Middle frontal gyrus (tissue), 1 donor: Measurements from ENCODE around the gene MLH1.
"Not testable (repeated sequence)": the region's sequence is repeated elsewhere in the genome, so short reads cannot be mapped to it uniquely, and the experiment has no call there.

Source experiments
- DNase-seq: peaks from one replicate; pipeline ENCODE4 v3.0.0-alpha.2; 2015; ENCODE audit warnings: low spot score; ENCODE audit errors: extremely low spot score

The MLH1 gene

DNA sequence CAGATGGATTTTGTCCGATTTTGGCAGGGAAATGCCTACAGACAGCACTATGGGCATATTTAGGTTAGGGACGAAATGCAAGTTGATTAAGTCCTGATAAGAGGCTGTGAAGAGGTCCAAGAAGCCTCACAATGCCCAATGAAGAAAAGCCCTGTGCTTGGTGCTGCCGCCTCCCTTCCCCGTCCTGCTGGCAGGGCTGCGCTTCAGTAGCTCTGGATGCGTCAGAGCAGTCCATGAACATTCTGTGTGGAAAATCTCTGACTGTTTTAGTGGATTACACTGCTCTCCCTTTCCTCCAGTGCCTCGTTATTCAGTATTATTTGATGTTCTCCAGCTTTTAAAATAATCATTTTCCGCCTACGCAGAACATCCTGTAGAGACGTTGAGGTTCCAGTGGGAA lies 39.6 kb downstream of the MLH1 start:
- DNase-seq = peak; percentile 20

DNA sequence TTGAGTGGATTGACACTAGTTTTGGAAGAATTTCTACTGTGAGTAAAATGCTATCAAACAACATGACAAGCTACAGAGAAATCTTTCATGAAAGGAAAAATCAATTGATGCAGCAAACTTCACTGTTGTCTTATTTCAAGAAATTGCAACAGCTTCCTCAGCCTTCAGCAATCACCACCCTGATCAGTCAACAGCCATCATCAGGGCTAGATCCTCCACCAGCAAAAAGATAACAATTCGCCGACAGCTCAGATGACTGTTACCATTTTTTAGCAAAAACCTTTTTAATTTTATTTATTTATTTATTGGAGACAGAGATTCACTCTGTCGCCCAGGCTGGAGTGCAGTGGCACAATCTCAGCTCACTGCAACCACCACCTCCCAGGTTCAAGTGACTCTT lies 44.0 kb downstream of the MLH1 start:
- no peak for DNase-seq

DNA sequence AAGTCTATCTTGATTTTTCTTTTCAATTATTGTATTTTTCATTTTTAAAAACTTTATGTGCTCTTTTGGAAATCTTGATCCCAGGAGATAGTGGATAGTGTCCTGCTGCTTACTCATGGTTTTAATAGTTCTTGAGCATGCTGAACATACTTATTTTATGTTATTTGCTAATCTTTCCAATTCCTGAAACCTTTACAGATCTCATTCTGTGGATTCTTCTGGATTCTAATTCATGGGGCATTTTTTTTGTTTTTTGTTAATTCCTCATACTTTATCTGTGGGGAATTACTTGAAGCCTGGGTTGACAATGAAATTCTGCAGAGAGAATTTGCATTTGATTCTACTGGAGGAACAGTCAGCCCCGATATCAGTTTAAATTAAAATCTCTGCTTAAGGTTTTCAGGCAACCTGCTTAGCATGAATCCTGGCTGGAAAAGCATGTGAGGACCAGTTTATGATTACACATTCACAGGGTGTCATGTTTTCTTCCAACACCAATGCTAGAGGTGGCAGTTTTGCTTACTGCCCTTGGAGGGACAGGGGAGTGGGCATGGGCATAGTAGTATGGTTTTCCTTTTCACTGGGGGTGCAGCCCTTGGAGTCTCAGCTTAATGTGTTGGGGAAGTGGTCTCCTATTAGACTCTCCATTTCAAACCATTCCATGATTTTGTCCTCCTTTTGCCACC lies 46.0 kb downstream of the MLH1 start:
- no peak for DNase-seq

DNA sequence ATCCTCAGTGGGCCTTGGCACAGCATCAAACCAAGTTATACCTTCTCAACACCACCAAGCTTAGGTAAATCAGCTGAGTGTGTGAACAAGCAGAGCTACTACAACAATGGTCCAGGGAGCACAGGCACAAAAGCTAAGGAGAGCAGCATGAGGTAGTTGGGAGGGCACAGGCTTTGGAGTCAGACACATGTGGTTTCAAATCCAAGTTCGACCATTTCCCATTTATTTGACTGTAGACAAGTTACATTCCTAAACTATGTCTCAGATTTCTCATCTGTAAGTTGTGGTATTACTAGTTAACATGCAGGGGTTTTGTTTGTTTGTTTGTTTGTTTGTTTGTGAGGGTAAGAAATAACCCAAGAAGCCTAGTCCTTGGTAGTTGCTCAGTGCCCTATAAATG lies 46.9 kb downstream of the MLH1 start:
- no peak for DNase-seq

DNA sequence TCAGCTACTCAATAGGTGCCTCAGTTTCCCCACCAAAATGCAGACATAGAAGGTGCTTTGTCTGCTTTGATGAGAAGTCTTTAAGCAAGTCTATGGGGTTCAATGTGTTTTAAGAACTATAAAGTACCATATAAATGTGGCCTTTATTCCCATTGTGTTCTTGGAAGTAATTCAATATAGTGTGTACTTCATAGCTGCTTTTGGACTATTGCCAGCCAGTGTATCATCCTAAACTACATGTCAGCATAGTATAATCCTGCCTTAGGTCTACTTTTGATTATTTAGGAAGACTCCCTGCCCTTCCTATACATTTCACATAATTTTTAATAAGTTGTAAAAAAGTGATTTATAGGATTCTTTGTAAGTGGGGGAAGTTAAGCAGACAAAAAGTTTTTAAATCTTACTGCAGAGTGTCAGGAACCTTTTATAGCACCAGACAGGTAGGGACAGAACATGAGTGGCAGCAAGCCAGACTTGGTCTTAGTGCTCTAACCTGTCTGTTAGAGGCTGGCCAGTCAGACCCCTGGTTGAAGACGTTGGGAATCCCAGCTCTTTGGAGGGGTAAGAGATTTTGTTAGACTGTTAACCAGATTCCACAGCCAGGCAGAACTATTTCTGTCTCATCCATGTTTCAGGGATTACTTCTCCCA lies 48.4 kb downstream of the MLH1 start:
- no peak for DNase-seq

DNA sequence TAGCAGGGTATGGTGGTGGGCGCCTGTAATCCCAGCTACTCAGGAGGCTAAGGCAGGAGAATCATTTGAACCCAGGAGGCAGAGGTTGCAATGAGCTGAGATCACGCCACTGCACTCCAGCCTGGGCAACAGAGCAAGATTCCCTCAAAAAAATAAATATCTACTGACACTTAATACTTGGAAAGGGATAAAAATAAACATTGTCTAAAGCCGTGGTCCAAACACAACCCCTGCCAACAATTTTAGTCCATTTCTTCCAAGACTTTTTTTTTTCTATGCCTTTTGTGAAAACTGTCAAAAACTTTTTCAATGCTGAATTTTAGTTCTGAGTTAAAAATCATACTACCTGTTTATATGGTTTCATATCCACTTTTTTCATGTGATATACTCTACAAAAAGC lies 49.4 kb downstream of the MLH1 start:
- DNase-seq = not testable (repeated sequence)

DNA sequence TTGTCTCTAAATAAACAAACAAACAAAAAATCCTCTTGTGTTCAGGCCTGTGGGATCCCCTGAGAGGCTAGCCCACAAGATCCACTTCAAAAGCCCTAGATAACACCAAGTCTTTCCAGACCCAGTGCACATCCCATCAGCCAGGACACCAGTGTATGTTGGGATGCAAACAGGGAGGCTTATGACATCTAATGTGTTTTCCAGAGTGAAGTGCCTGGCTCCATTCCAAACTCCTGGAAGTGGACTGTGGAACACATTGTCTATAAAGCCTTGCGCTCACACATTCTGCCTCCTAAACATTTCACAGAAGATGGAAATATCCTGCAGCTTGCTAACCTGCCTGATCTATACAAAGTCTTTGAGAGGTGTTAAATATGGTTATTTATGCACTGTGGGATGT lies 57.0 kb downstream of the MLH1 start:
- no peak for DNase-seq

DNA sequence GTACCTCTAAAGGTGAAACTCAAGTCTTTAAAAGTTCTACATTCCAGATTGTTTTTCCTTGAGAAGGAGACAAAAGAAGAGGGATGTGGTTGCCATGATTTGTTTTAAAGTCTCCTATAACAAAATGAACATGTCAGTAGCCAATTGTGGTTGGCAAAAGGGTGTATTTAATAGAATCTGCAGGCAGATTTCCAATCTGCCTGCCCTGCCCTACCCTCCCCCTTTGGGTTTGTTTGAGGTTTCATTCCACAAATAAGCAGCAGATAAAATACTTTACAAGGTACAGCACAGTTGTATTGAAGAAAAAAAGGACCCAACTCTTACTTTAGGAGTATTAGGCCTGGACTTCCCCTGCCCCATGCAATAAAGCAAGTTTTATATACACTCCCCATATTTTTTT lies 59.5 kb downstream of the MLH1 start:
- DNase-seq = no peak

DNA sequence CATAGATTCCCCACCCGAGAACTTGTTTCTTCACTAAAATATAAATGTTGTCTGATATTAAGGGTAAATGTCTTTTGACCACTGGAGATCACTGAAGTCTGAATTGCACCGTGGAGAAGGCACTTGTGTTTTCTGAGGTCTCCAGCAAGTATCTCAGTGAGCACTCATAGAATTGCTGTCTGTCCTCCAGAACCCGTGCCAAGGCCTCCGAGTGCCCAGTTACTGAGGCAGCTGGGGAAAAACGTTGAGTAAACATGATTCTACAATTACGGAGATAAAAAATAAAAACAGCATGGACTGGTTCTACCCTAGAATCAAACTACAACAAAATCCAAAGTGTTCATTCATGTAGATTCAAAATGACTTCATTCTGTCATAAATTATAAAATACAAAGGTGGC lies 60.0 kb downstream of the MLH1 start:
- no peak for DNase-seq

DNA sequence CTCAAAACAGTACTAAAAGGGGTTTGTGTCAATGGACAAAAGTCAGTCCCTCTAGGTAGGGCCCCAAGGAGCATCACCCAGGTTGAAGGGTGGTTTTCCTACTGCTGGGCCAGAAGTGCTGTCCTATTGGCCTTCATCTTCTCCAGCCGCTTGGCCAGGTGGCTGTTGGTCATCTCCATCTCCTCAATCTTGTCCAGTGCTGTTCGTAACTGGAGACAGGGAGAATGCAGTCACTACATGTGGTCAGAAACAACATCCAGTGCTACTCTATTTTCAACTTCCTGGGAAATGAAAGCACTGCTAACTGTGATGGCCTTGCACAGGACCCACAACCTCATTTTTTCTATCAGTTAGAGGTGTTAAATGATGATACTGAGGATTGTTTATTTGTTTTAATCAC lies 60.4 kb downstream of the MLH1 start:
- no peak for DNase-seq

DNA sequence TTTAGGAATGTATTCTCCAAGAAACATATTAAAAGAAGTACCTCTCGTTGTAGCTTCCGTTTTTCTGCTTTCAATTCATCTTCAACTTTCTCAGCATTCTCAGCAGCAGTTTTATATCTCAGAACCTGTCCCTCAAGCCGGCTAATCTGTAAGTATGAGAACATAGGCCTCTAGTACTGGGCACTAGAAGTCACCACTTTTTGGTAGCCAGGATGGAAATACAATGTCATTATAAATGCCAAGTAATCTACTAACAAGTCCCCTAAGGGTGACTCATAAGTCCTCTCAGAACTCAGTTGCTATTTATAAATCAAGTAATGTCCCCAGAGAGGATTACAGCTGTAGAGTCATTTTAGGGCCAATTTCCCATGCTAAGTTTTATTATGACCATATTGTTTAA lies 61.1 kb downstream of the MLH1 start:
- no peak for DNase-seq

DNA sequence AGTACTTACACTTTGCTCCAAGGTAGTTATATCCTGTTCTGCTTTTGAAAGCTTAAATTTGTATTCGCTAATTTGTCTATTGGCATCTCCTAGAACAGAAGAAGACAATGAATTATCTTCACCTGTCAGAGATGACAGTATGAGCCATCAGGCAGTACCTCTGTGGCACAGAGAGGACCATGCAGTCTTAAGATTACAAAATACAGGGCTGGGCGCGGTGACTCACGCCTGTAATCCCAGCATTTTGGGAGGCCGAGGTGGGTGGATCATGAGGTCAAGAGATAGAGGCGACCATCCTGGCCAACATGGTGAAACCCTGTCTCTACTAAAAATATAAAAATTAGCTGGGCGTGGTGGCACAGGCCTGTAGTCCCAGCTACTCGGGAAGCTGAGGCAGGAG lies 61.8 kb downstream of the MLH1 start:
- not testable (repeated sequence) for DNase-seq

DNA sequence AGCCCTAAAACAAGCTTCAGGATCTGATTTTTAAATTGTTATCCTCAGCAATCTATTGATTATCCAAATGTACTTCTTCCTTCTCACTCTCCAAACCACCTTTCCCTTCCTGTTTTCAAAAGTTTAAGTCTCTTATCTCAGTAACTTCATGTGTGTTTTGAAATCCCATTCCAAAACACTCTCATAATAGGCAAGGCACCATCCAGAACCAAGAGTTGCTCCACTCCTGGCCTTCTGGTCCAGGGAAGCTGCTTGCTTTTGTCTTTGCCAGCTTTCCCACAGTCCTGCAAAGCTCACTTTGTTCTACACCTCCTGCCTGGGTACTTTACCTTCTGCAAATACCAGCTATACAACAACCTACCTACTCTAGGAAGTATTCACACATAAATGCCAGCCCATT lies 63.5 kb downstream of the MLH1 start:
- no peak for DNase-seq

DNA sequence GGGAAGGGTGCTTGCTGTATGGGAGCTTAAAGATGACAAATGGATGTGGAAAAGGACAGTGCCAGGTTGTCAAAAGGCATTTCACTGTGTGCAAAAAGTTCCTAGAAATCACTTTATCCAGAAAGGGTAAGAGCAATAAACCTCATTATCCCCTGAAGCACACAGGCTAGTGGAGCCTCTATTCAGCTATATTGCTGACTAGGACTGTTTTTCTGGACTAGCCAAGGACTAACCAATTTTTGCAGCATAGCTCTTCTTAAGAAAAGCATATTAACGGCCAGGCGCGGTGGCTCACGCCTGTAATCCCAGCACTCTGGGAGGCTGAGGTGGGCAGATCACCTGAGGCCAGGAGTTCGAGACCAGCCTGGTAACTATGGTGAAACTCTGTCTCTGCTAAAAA lies 64.8 kb downstream of the MLH1 start:
- no peak for DNase-seq

DNA sequence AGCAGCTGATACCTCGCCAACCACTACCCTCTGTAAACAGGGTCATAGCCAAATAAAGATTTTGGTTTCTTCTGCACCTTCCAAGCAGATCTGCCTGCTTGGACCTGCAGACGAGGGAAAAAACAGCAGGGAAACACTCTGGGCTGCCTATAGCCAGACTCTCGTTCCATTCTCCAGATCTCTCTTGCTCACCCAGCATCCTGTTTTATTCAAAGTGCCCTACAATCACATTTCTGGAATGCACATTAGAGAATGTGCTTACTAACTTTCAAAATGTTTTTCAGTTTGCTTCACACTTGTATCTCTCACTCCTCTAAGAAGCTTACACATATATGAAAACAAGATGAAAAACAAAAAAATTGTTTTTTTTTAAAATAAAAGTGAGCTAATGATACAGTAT lies 71.4 kb downstream of the MLH1 start:
- no peak for DNase-seq

DNA sequence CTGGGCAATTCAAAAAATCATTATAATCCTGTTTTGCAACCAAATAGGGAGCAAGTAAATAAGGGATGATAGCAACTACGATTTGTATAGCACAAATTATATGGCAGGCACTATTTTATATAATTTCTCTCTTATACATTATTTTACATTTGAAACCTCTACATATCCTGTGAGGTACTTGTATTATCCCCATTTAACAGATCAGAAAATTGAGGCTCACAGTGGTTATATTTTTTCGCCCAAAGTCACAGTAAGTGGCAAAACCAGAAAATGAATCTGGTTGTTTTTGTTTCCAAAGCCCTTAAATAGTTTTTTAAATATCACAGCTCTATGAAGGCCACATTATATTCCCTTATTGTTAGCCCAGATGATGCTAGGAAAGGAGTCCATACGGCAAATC lies 74.3 kb downstream of the MLH1 start:
- no peak for DNase-seq

DNA sequence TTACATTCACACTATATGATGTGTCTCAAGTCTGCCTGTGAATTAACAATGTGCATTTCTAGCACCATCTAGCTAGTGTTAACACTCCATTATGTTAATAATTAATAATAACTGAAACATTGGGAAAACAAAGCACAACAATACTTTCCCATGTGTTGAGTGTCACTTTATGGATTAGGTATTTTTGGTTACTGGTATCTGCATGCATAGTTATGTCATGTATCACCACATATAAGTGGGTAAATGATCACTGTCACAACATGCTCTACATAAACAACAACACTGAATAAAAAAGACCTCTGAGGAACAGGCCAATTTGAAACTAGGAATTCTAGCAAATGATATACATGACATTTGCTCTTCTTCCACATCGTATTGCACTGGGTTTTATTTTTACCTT lies 74.7 kb downstream of the MLH1 start:
- DNase-seq = no peak

DNA sequence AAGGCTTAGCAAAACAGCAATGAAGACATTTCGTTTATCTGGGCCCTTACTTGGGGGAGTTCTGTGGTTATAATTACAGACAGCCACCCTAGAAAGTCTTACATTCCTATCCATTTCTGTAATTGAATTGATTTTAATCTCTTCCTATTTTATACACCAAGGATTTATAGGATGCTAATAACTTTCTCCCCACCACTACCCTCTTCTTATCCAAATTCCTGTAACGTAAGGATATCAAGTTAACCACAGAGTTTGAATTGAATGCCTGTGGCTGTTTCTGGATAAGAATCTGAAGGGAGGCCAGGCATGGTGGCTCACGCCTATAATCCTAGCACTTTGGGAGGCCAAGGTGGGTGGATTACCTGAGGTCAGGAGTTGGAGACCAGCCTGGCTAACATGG lies 78.6 kb downstream of the MLH1 start:
- DNase-seq = no peak

DNA sequence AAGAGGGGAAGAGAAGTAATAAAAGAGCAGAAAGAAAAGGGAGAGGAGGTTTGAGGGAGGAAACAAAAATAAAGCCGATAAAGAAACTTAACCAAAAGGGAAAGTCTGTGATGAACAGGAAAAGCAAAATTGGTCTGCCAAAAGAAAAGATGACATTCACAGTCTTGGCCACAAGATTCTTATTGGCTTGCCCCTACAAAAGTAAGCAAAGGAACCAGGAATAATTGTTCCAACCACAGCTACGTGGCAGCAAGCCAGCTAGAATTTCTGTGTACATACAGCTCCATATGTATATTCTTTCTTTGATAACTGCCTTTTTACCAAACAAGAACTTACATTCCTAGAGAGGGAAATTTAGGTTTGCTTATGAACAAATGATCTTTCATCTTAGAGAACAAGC lies 79.6 kb downstream of the MLH1 start:
- DNase-seq = peak; percentile 36

DNA sequence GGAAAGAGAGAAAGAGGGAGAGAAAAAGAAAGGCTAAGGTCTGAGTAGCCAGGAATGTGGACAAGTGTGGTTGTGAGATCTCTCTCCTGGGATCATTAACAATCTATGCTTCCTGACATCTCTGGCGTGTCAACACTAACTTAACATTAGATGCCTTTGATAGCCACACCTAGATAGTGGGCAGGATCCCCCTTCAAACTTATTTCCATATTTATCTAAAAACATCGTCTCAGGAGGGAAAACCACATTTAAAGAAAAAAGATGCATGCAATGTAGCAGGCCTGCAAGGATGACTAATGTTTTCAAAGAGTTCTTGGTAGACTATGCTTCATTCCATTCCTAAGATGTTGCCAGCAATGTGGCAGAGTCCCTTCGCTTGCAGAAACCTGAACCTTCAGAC lies 80.9 kb downstream of the MLH1 start:
- no peak for DNase-seq

DNA sequence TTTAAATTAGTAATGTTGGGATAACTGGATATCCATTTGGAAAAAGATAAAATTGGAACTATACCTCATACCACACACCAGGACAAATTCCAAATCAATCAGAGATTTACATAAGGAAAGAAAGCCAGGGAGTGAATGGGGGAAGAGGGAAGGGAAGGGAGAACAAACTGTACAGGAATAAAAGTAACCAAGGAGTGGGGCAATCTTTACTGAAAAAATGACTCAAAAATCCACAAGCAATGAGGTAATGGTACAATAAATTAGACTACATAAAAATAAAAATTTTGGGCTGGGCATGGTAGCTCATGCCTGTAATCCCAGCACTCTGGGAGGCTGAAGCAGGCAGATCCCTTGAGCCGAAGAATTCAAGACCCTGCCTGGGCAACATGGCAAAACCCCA lies 82.6 kb downstream of the MLH1 start:
- no peak for DNase-seq

DNA sequence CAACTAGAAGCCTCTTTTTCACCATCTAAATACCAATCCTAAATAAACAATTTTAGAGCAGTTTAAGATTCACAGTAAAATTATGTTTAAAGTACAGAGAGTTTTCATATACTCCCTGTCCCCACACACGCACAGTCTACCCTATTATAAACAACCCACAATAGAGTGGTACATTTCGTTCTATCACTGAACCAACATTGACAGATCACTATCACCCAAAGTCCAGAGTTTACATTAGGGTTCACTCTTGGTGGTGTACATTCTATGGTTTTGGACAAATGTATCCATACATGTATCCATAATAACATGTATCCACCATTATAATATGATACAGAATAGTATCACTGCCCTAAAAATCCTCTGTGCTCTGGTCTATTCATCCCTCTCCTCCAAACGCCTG lies 89.0 kb downstream of the MLH1 start:
- no peak for DNase-seq

DNA sequence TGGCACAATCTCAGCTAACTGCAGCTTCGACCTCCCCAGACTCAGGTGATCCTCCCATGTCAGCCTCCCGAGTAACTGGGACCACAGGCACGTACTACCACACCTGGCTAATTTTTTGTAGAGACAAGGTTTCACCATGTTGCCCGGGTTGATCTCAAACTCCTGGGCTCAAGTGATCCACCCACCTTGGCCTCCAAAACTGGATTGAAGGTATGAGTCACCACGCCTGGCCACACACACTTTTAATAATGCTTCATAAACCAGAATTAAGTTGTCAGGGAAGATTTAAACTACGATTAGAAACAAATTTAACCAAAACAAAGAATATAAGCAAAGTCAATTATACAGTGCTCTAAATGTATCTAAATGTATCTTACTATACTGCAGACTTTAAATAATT lies 93.6 kb downstream of the MLH1 start:
- DNase-seq = no peak

DNA sequence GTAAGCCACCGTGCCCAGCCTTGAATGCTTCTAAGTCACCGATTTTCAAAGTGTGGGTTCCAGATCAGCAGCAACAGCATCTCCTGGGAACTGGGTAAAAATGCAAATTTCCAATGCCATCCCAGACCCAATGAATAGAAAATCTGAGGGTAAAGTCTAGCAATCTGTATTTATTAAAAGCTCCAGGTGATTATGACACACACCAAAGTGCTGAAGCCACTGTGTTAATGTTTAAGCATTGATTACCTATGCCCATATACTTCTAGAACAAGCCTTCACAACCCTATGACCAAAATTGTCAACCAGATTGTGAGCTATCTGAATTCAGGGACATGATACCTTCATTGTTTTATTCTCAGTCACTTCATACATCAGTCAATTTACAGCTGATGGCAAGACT lies 94.6 kb downstream of the MLH1 start:
- DNase-seq = no peak
